ENCODE data around the gene FRMD4A.
A peak's percentile ranks its signal among the peaks of the same experiment; 100 is the strongest.

Gene FRMD4A

GRCh38 chr10:14009371-14010100 is 321.2 kb downstream of the FRMD4A start:
- peak; percentile 15 for DNase-seq

DNA sequence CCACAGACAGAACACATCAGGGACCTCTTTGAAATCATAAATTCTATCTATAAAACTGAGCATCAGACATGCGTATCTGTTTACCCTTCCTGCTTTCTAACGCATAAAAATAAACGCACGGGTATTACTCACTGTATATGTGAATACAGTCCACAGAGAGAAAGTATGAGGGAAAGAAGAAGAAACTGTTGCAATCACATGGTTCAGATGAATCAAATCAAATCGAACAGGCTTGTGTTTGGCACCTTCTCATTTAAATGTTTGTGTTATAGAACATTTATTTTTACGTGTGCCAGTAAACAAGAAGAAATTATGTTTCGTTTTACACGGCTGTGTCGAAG is 322.0 kb downstream of the FRMD4A start:
- DNase-seq: no peak

- DNase-seq: no peak
Measured at GRCh38 chr10:14004536-14004935, 326.2 kb downstream of the FRMD4A start.

DNA sequence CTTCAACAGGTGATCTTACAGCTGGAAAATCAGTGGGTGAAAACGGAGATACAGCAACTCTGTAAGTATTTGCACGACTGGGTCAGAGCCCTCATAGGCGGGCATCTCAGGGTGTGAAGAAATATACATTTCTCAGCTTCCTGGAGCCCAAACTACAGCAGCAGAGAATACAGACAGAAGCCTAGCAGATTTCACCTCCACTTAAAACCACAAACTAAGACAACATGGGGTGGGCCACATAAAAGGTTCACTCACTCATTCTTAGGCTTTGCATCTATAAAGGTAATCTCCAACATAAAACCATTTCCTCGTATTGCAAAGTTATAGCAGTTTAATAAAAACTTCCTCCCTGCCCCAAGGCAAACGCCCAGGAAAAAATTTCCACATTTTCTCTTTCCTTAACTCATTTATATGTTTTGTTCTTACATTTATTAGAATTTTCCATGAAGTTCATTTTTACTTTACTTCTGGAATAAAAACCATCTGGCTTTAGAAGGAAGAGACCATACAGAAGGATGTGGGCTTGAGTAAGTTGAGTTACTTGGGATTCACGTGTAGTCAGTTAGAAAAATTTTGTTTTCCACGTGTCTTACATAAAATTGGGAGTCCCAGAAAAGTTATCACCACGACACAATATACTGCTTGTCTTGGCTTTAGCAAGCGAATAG is 327.1 kb downstream of the FRMD4A start:
- no peak for DNase-seq

- DNase-seq: no peak
Measured at GRCh38 chr10:14001298-14002040, 329.3 kb downstream of the FRMD4A start.

DNA sequence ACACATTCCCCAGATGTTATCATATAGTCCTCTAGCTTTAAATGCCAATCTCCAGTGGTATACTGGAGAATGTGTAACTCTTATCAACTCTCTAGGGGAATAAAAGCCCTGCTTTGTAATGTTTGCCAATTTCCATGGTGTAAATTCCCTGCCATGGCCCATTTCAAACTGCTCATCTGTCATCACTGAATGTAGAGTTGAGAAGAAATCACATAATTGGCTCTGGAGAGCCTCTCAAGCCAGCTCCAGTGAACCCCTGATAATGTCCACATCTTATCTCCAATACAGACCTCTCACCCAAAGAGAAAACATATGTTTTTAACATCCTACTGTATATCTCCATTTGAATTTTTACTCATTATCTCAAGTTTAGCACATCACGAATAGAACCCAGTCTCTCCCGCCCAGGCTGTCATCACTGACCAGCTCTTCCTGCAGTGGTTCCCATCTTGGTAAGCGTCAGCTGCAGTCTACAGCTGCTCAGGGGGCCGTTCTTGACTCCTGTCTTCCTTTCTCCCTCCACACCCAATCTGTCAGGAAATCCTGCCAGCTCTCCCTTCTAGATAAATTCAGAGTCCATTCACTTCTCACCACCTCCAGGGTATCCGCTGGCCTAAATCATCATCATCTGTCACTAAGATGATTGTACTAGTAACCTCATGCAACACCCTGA is 332.4 kb downstream of the FRMD4A start:
- DNase-seq: no peak

- DNase-seq: no peak
Measured at GRCh38 chr10:13997650-13998049, 333.1 kb downstream of the FRMD4A start.

DNA sequence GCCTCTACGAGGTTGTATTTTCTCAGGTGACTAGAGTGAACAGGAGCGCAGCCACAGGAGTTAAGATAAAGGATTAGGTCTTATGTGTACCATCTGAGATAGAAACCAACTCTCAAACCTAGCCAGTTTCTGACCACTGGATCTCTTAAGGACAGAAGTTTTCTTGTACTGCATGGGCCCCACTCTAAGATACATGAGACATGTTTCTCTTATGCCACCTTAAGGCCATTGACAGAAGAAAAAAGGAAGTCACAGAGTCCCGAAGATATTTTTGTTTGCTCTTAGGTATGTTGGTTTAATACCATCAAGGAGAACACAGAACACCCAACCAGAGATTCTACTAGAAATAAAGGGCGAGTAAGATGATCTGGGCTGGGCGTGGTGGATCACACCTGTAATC is 335.8 kb downstream of the FRMD4A start:
- DNase-seq: no peak

- DNase-seq: no peak
Measured at GRCh38 chr10:13993673-13994089, 337.0 kb downstream of the FRMD4A start.

DNA sequence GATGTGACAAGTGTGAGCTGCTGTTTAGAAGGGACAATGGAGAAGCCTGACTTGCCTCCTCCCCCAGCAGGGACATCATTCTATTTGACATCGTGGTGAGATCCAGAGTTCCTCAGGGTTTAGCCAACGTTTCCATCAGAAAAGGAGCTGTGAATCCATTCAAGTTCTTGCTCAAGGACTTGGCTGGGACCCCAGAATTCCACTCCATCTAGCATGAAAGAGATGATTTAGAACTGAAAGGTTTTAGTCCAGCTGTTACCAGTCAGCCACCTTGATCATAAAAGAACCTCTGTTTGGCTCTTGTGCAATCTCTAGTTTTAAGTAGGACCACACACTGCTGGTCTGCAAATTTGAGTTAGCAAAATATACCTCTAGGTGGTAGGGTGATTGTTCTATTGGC is 337.6 kb downstream of the FRMD4A start:
- DNase-seq: no peak

- no peak for DNase-seq
Measured at GRCh38 chr10:13991353-13991752, 339.4 kb downstream of the FRMD4A start.

DNA sequence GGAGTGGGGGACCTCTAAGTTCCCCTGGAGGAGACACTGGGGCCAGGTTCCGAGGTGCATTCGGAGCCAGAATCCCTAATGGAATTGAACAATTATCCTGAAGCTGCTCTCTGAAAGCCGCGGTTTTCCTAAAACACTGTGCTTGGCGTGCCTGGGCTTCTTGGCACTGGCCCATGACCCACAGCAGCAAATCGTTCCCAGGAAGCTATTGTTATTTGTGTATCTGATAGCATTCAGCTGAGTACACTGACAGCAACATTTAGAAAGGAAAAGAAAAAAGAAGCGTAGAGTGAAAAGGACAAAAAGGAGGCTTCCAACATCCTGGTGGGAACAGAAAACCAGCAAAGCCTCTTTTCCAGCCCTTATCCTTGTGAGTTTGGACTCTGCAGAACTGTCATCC is 339.8 kb downstream of the FRMD4A start:
- DNase-seq: no peak

- DNase-seq: no peak
Measured at GRCh38 chr10:13990392-13990805, 340.3 kb downstream of the FRMD4A start.

DNA sequence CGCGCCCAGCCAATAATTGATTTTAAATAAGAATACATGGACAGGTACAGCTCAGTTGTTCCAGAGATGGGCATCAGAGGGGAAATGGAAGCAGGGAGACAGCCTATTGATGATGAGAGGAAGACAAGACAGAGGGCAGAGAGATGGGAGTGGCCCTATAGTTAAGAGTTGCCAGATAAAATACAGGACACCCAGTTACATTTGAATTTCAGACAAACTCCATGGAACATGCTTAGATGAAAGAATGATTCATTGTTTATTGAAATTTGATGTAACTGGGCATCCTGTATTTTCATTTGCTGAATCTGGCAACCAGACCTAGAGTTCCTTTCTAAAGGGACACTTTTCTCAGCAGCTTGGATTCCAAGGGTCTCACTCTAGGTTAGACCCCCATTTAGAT is 341.1 kb downstream of the FRMD4A start:
- no peak for DNase-seq

GRCh38 chr10:13987446-13987845 is 343.3 kb downstream of the FRMD4A start:
- no peak for DNase-seq

DNA sequence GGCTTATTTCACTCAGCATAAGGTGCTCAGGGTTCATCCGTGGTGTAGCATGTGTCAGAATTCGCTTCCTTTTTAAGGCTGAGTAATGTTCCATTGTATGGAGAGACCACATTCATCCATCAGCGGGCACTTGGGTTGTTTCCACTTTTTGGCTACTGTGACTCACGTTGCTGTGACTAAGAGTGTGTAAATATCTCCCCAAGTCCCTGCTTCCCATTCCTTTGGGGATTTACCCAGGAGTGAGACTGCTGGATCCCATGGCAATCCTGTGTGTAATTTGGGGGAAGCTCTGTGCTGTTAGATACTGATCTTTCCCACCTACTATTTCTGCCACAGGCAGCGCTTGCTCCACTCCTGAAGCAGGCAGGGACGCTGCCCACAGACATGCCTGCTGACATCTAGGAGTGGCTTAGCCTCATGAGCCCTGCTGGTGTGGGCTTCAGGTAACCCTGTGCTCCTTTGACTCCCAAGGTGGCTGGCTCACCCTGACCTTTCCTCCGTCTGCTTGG is 346.0 kb downstream of the FRMD4A start:
- DNase-seq: no peak

GRCh38 chr10:13983035-13983434 is 347.7 kb downstream of the FRMD4A start:
- no peak for DNase-seq

GRCh38 chr10:13978533-13979115 is 352.1 kb downstream of the FRMD4A start:
- no peak for DNase-seq

- DNase-seq: no peak
Measured at GRCh38 chr10:13977861-13978532, 352.7 kb downstream of the FRMD4A start.

DNA sequence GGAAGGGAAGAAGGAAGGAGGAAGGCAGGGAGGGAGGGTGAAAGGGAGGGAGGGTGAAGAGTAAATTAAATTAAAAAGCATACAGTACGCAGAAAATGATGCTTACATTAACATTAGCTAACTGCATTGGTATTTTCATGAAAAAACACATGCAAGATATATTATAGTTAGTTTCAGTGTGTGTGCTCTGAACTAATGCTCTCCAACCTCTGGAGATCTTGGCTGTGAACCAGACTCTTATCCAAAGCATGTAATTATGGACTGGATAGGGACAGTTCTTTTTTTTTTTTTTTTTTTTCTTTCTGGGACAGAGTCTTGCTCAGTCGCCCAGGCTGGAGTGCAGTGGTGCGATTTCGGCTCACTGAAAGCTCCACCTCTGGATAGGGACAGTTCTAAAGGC is 357.0 kb downstream of the FRMD4A start:
- DNase-seq: no peak

DNA sequence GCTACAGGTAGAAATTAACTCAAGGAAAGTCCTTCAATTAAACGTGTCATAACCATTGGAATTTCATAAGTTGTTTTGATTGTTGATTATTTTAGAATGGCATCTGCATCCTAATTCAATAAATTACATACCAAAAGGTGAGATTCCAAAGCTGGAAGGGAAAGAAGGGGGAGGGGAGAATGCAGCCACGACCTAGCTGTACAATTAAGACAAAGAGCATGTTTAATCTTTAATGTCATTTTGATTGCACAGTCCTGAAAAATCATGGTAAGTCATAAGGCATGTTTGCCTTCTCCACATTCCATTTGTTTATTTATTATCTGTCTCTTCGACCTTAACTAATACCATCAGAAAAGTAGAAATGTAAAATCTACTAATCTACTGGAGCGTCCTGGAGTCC is 358.1 kb downstream of the FRMD4A start:
- DNase-seq: no peak
